Ovary (tissue), 9 donors: ENCODE measurements around the gene MOB3B. TPM values are rescaled to one million over a fixed set of nuclear protein-coding genes. Genes with fewer than 3 reads are reported as not detected.

Source experiments
- DNase-seq, 5 donors: peaks; one replicate each; pipeline ENCODE4 v3.0.0-alpha.2; 2019 to 2020
- H3K27ac ChIP-seq, 2 donors: fragments of 200-600 bp; one replicate each; pipeline versions ENCODE4 v1.5.1 to v1.8.0; 2019 to 2022
- H3K27me3 ChIP-seq: fragments of 200-600 bp; one replicate; pipeline ENCODE4 v1.8.0; 2022
- H3K36me3 ChIP-seq: fragments of 200-600 bp; sonication (generic); one replicate; pipeline ENCODE4 v1.5.1; 2019
- H3K4me1 ChIP-seq: one replicate; pipeline ENCODE4 v1.8.1; 2013; ENCODE audit warnings: mild to moderate bottlenecking, moderate library complexity; ENCODE audit not compliant: insufficient read depth
- H3K4me3 ChIP-seq: fragments of 200-600 bp; sonication (generic); one replicate; pipeline ENCODE4 v1.5.1; 2017
- H3K9me3 ChIP-seq, 2 donors: fragments of 200-600 bp in 1 of 2; sonication (generic) in 1 of 2; one replicate each; pipeline versions ENCODE4 v1.5.1 to v1.8.1; 2013 to 2019; ENCODE audit warnings: mild to moderate bottlenecking in 1 of 2, moderate library complexity in 1 of 2
- EP300 ChIP-seq: sonication (generic); formaldehyde crosslinking; IDR thresholded peaks from one replicate; pipeline ENCODE4 v1.6.1; 2017; ENCODE audit warnings: antibody characterized with exemption
- POLR2A ChIP-seq: fragments of 450-650 bp; IDR thresholded peaks from one replicate; pipeline ENCODE4 v1.6.1; 2017; ENCODE audit warnings: antibody characterized with exemption, mild to moderate bottlenecking, moderate library complexity
- whole genome bisulfite sequencing, 3 donors: extraction: QIAGEN DNeasy Blood & Tissue Kit in 1 of 3; methylation state at CpG; one replicate each; pipeline versions ENCODE4 v1.1.5 to v1.1.7; 2013 to 2017; 5-methylcytosine and 5-hydroxymethylcytosine counted together
- intact Hi-C, 4 donors: fragments of 100-400 bp; cut with DNase I; formaldehyde crosslinking; loops; one replicate each; pipeline versions ENCODE4 v1.11.0 to v1.15.1; 2022 to 2023
- polyA plus RNA-seq, 2 donors: library from polyadenylated mRNA; stranded (reverse); fragments of 200-250 nt in 1 of 2; fragments of 350-450 nt in 1 of 2; fragmentation: Illumina TruSeq in 1 of 2; extraction: RNeasy Lipid Tissue Mini Kit (QIAGEN cat#74804) in 1 of 2; gene quantifications; one replicate each; pipeline ENCODE4 v1.2.3, GENCODE V29; 2013 to 2014
- total RNA-seq, 7 donors: library from RNA; depleted of rRNA in 2 of 7; stranded (reverse); fragments of >200 nt in 2 of 7; fragmentation: NEBNext Ultra II Directional in 3 of 7; extraction: Animal tissue kit (Norgen Biotek cat#: 25700) in 3 of 7; gene quantifications; one replicate each; pipeline versions ENCODE4 v1.1.0 to v1.2.4, GENCODE V29; 2016 to 2023
- TF ChIP-seq, protein P1 (sequence below), 3 donors: fragments of 450-650 bp in 2 of 3; fragments of 200-600 bp in 1 of 3; IDR thresholded peaks; one replicate each; pipeline versions ENCODE4 v1.5.1 to v1.8.0; 2016 to 2022; ENCODE audit warnings: antibody characterized with exemption in 3 of 3, mild to moderate bottlenecking in 1 of 3
- donor health status: DM: no; HTN: no; CAD: no; lungs with moderate emphysema.
- donor health status: DM: no; HTN: no; CAD: no.
- donor health status: Bipolar disorder and iron deficiency.
- donor health status: DM: yes; HTN: yes; CAD: no.
- donor health status: DM: no; HTN: no; CAD: no.
- donor health status: DM: yes; HTN: yes; CAD: no.

MOB3B gene
- total and polyA plus RNA-seq, 9 donors = 16.3 to 68.2 (median 28.1) TPM

DNA sequence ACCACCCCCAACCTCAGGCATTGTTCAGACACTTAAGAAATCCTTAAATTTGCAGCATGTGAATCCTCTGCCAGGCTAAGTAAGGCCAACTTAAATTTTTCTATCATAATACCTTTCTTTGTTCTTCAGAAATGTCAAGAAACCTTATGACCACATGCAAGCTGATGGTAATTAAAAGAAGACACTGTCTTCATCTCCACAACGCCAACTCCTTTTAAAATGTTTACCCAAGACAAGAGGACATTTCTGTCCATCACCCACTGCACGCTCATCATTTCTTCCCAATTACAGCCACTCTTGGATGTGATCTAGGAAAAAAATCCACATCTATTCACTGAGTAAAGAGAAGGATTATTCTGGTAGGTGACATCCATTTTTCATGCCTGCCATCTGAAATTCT lies 11.6 kb downstream of the MOB3B start:
- TF ChIP-seq EP300 (no peak), POLR2A (no peak)
- TF ChIP-seq, protein P1, sequence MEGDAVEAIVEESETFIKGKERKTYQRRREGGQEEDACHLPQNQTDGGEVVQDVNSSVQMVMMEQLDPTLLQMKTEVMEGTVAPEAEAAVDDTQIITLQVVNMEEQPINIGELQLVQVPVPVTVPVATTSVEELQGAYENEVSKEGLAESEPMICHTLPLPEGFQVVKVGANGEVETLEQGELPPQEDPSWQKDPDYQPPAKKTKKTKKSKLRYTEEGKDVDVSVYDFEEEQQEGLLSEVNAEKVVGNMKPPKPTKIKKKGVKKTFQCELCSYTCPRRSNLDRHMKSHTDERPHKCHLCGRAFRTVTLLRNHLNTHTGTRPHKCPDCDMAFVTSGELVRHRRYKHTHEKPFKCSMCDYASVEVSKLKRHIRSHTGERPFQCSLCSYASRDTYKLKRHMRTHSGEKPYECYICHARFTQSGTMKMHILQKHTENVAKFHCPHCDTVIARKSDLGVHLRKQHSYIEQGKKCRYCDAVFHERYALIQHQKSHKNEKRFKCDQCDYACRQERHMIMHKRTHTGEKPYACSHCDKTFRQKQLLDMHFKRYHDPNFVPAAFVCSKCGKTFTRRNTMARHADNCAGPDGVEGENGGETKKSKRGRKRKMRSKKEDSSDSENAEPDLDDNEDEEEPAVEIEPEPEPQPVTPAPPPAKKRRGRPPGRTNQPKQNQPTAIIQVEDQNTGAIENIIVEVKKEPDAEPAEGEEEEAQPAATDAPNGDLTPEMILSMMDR (IDR thresholded peaks at IDR 0.05) = no peak
- no peaks in the 10 kb centered on the region for H3K9me3 ChIP-seq
- no peak overlapping the region for H3K27ac ChIP-seq
- no peak overlapping the region for H3K4me3 ChIP-seq
- peaks cover 9% of the 10 kb centered on the region for H3K4me1 ChIP-seq
- H3K27me3 ChIP-seq = no peaks in the 10 kb centered on the region
- no peak for DNase-seq
- no peaks in the 10 kb centered on the region for H3K36me3 ChIP-seq
- intact Hi-C loops = no loop called here
- 94 to 98% (median 96%) methylated on average over 2 of the region's 2 CpGs for WGBS, 3 donors

DNA sequence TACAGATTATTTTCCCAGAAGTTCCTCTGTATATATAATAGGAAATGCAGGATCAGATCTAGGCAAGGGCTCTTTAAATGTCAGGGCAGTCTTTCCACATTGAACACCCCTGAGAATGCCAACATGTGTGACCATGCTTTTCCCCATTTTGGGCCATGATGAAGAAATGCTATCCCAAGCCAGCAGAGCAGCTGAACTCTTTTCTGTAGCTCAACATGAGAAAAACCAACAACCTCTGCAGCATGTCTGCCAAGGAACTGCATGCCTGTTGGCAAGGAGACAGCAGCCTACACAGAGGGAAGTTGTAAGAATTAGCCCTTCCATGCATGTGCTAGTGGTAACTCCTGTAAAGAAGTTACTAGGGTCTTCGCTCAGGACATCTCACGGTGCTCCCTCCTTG lies 15.1 kb downstream of the MOB3B start:
- Histone ChIP-seq H3K27me3 (no peaks in the 10 kb centered on the region), H3K27ac (no peak overlapping the region), H3K4me3 (no peak overlapping the region), H3K36me3 (no peaks in the 10 kb centered on the region), H3K9me3 (no peaks in the 10 kb centered on the region), H3K4me1 (peaks cover 11% of the 10 kb centered on the region)
- 53 to 67% (median 63%) methylated on average over 2 of the region's 2 CpGs for WGBS, 3 donors
- DNase-seq = peak in 2 of 5 donors; percentile 28 to 30
- intact Hi-C loops = no loop called here
- TF ChIP-seq EP300 (no peak), POLR2A (no peak)
- TF ChIP-seq, protein P1 (IDR thresholded peaks at IDR 0.05) = no peak

DNA sequence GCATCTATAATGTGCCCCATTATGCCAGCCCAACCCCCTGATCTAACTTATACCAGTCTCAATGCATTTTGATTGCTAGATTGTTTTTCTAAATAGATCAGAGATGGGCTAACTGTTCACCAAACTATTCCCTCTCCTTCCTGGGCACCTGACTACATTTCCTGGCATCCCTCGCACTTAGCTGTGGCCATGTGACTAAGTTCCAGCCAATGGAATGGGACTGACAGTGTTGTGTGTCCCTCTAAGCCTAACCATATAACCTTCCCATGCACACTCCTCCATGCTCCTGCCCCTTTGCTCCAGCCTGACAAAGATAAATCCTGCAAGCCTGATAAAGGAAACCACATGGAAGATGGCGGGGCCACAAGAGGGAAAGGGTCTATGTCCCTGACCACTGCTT lies 17.8 kb downstream of the MOB3B start:
- 69 to 95% (median 91%) methylated on average over 2 of the region's 2 CpGs for WGBS, 3 donors
- no peaks in the 10 kb centered on the region for H3K36me3 ChIP-seq
- H3K9me3 ChIP-seq = no peaks in the 10 kb centered on the region
- no peak for DNase-seq
- no peak overlapping the region for H3K27ac ChIP-seq
- peaks cover 12% of the 10 kb centered on the region for H3K4me1 ChIP-seq
- intact Hi-C loops = no loop called here
- no peaks in the 10 kb centered on the region for H3K27me3 ChIP-seq
- TF ChIP-seq, protein P1 (IDR thresholded peaks at IDR 0.05) = no peak
- TF ChIP-seq POLR2A = no peak
- H3K4me3 ChIP-seq = no peak overlapping the region

DNA sequence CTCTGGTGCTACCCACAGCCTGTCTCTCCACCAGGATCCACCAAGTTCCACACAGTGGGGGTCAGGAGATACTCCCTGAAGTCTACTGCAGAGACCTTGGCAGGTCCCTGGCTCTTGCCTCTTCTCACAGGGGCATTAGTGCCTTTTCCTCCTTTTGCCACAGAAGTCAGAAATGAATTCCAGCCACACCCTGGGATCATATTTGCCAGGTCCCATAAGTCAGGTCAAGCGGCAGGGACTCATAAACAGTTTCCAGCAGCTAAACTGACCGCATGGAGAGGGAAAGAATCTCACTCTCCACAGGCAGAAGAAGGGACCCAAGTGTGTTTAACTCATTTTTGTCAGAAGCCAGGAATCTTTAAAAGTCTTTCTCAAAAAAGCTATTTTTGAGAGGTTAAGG lies 18.8 kb downstream of the MOB3B start:
- DNase-seq = no peak
- intact Hi-C loops = no loop called here
- H3K27me3 ChIP-seq = no peaks in the 10 kb centered on the region
- H3K9me3 ChIP-seq = no peaks in the 10 kb centered on the region
- H3K36me3 ChIP-seq = no peaks in the 10 kb centered on the region
- 86 to 93% (median 92%) methylated on average over 2 of the region's 2 CpGs for WGBS, 3 donors
- H3K4me1 ChIP-seq = peaks cover 11% of the 10 kb centered on the region
- no peak for TF ChIP-seq POLR2A
- TF ChIP-seq, protein P1 (IDR thresholded peaks at IDR 0.05) = no peak
- no peak overlapping the region for H3K27ac ChIP-seq
- H3K4me3 ChIP-seq = no peak overlapping the region

DNA sequence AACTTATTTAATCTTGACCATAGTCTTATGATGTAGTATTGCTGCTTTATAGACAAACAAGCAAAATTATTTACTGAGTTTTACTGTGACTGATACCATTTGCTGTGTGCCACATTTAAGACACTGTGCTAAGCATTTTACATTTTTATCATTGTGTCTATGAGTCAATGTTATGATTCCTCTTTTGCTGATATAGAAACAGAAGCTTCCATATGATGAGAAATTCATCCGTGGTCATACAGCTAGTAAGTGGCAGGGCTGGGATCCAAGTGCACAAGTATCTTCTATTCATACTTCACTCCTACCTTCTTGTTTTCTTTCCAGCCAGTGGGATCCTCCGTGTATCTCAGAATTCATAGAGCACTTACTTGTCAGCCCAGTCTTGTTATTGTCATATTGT lies 22.6 kb downstream of the MOB3B start:
- DNase-seq = no peak
- TF ChIP-seq, protein P1 (IDR thresholded peaks at IDR 0.05) = no peak
- TF ChIP-seq EP300 = no peak
- no peak for TF ChIP-seq POLR2A
- Histone ChIP-seq H3K27me3 (no peaks in the 10 kb centered on the region), H3K4me1 (peaks cover 7% of the 10 kb centered on the region), H3K36me3 (no peaks in the 10 kb centered on the region), H3K9me3 (no peaks in the 10 kb centered on the region), H3K27ac (no peak overlapping the region), H3K4me3 (no peak overlapping the region)
- intact Hi-C loops = no loop called here
- WGBS, 3 donors = 35 to 56% (median 39%) methylated on average over 2 of the region's 2 CpGs
